B cell (primary cell): ENCODE results near the gene NME1. TPM values are rescaled to one million over a fixed set of nuclear protein-coding genes. Genes with fewer than 3 reads are reported as not detected.

Source experiments
- ATAC-seq: fragments of 200-7000 bp; cut with Tn5 transposase; one replicate; pipeline ENCODE4 v1.10.0; 2021; ENCODE audit warnings: low read depth, mild to moderate bottlenecking, moderate number of reproducible peaks, moderate library complexity
- CTCF ChIA-PET: fragments of 350-600 bp; sonication (Branson Sonifier 250); formaldehyde crosslinking; loops from one replicate; lab custom pipeline; 2021; ENCODE audit warnings: antibody characterized with exemption, inconsistent platforms; lab: Charles Lee
- POLR2A ChIA-PET: fragments of 350-600 bp; sonication (Branson Sonifier 250); formaldehyde crosslinking; loops from one replicate; lab custom pipeline; 2021; ENCODE audit warnings: antibody characterized with exemption; lab: Charles Lee
- DNase-seq: peaks from one replicate; pipeline ENCODE4 v3.0.0; 2013
- H2AFZ ChIP-seq: 2 replicates; pipeline ENCODE4 v1.6.1; 2012; ENCODE audit warnings: mild to moderate bottlenecking, low read depth, low read length; ENCODE audit not compliant: insufficient read depth, poor library complexity, severe bottlenecking
- H3K27ac ChIP-seq, 2 donors: 1 replicate in 1 of 2; 2 replicates in 1 of 2; pipeline ENCODE4 v1.5.1; 2012 to 2013; ENCODE audit warnings: low read length in 2 of 2, mild to moderate bottlenecking in 2 of 2, moderate library complexity in 1 of 2
- H3K27me3 ChIP-seq, 4 experiments: fragments of 200-600 bp in 1 of 4; sonication (generic) in 1 of 4; replicated peaks in 1 of 4; 1 replicate in 2 of 4; 2 replicates in 2 of 4; pipeline versions ENCODE4 v1.6.1 to v1.7.0; 2013 to 2016; ENCODE audit warnings: low read length in 3 of 4, mild to moderate bottlenecking in 2 of 4, mixed read lengths in 1 of 4, moderate library complexity in 1 of 4; ENCODE audit not compliant: insufficient read depth in 4 of 4, control insufficient read depth in 3 of 4; ENCODE audit errors: control extremely low read depth in 1 of 4
- H3K36me3 ChIP-seq, 2 experiments: replicated peaks in 1 of 2; 1 replicate in 1 of 2; 2 replicates in 1 of 2; pipeline versions ENCODE4 v1.6.1 to v1.7.1; 2013; ENCODE audit warnings: low read length in 1 of 2; ENCODE audit not compliant: insufficient read depth in 2 of 2, control insufficient read depth in 1 of 2; ENCODE audit errors: control extremely low read depth in 1 of 2, extremely low read depth in 1 of 2
- H3K4me1 ChIP-seq, 2 donors: fragments of 200-600 bp in 1 of 2; sonication (generic) in 1 of 2; 1 replicate in 1 of 2; 2 replicates in 1 of 2; pipeline versions ENCODE4 v1.5.1 to v1.6.1; 2013 to 2017; ENCODE audit warnings: low read length in 2 of 2; ENCODE audit not compliant: control insufficient read depth in 2 of 2, insufficient read depth in 2 of 2
- H3K4me2 ChIP-seq: replicated peaks from 2 replicates; pipeline ENCODE3; 2012; ENCODE audit warnings: mild to moderate bottlenecking, low read depth, low read length; ENCODE audit not compliant: poor library complexity, severe bottlenecking
- H3K4me3 ChIP-seq, 5 experiments: fragments of 200-600 bp in 1 of 5; sonication (generic) in 1 of 5; 1 replicate in 3 of 5; 2 replicates in 2 of 5; pipeline versions ENCODE4 v1.5.1 to v1.7.0; 2011 to 2016; ENCODE audit warnings: low read length in 4 of 5, mild to moderate bottlenecking in 4 of 5, low read depth in 2 of 5, control low read depth in 1 of 5, moderate library complexity in 1 of 5; ENCODE audit not compliant: insufficient read depth in 1 of 5; ENCODE audit errors: control extremely low read depth in 1 of 5, extremely low read depth in 1 of 5
- H3K79me2 ChIP-seq: fragments of 200-600 bp; sonication (generic); one replicate; pipeline ENCODE4 v1.6.0; 2016; ENCODE audit warnings: low read length; ENCODE audit not compliant: control insufficient read depth, insufficient read depth
- H3K9ac ChIP-seq: fragments of 200-600 bp; sonication (generic); 2 replicates; pipeline ENCODE4 v1.6.1; 2017; ENCODE audit warnings: mild to moderate bottlenecking, low read length, moderate library complexity
- H3K9me3 ChIP-seq, 3 donors: one replicate each; pipeline versions ENCODE4 v1.6.1 to v1.7.1; 2013; ENCODE audit warnings: low read length in 2 of 3; ENCODE audit not compliant: control insufficient read depth in 2 of 3, insufficient read depth in 1 of 3; ENCODE audit errors: control extremely low read depth in 1 of 3
- H4K20me1 ChIP-seq: 2 replicates; pipeline ENCODE4 v1.6.0; 2012; ENCODE audit warnings: mild to moderate bottlenecking, low read length; ENCODE audit not compliant: insufficient read depth, control insufficient read depth, poor library complexity, severe bottlenecking
- H3K27ac Mint-ChIP-seq: one replicate; pipeline ENCODE4 v1.8.0; 2021; ENCODE audit warnings: mixed read lengths
- H3K27me3 Mint-ChIP-seq: one replicate; pipeline ENCODE4 v1.8.0; 2021; ENCODE audit warnings: mixed read lengths
- H3K4me1 Mint-ChIP-seq: one replicate; pipeline ENCODE4 v1.8.0; 2021; ENCODE audit warnings: mixed read lengths
- H3K4me3 Mint-ChIP-seq: one replicate; pipeline ENCODE4 v1.8.0; 2021; ENCODE audit warnings: mixed read lengths
- H3K9me3 Mint-ChIP-seq: one replicate; pipeline ENCODE4 v1.8.0; 2022; ENCODE audit warnings: mixed read lengths; ENCODE audit not compliant: insufficient read depth
- EZH2 ChIP-seq: IDR thresholded peaks from 2 replicates; pipeline ENCODE4 v1.6.1; 2012; ENCODE audit warnings: borderline replicate concordance, low read depth, mild to moderate bottlenecking, moderate library complexity, low read length; ENCODE audit not compliant: insufficient read depth, poor library complexity, severe bottlenecking
- WGBS: methylation state at CpG from one replicate; pipeline ENCODE4 v1.1.5; 2013; ENCODE audit warnings: missing lambda C conversion rate; ENCODE audit not compliant: insufficient coverage; 5-methylcytosine and 5-hydroxymethylcytosine counted together
- intact Hi-C: fragments of 100-400 bp; cut with micrococcal nuclease; formaldehyde crosslinking; loops from one replicate; pipeline ENCODE4 v1.10.0; 2022
- polyA minus RNA-seq: library from RNA; depleted of rRNA, polyadenylated mRNA; stranded (reverse); fragments of >200 nt; gene quantifications from 2 replicates; pipeline ENCODE4 v1.2.3, GENCODE V29; 2012
- polyA plus RNA-seq: library from polyadenylated mRNA; depleted of rRNA; stranded (reverse); fragments of >200 nt; gene quantifications from 2 replicates; pipeline ENCODE4 v1.2.3, GENCODE V29; 2012
- total RNA-seq, 2 donors: library from RNA; stranded (reverse); fragments of 120-200 nt in 1 of 2; gene quantifications; 1 replicate in 1 of 2; 2 replicates in 1 of 2; pipeline versions ENCODE4 v1.2.3 to v1.2.4, GENCODE V29; 2013 to 2022
- TF ChIP-seq, protein P1 (sequence below): fragments of 200-600 bp; IDR thresholded peaks from one replicate; pipeline ENCODE4 v1.8.0; 2022; ENCODE audit warnings: antibody characterized with exemption, mild to moderate bottlenecking

The NME1 gene
- total RNA-seq: 19.0 and 20.5 TPM in 2 replicates
- total RNA-seq (2013): 26.8 TPM
- 19.1 and 27.5 TPM in 2 replicates for polyA plus RNA-seq
- polyA minus RNA-seq: 14.7 and 17.6 TPM in 2 replicates

DNA sequence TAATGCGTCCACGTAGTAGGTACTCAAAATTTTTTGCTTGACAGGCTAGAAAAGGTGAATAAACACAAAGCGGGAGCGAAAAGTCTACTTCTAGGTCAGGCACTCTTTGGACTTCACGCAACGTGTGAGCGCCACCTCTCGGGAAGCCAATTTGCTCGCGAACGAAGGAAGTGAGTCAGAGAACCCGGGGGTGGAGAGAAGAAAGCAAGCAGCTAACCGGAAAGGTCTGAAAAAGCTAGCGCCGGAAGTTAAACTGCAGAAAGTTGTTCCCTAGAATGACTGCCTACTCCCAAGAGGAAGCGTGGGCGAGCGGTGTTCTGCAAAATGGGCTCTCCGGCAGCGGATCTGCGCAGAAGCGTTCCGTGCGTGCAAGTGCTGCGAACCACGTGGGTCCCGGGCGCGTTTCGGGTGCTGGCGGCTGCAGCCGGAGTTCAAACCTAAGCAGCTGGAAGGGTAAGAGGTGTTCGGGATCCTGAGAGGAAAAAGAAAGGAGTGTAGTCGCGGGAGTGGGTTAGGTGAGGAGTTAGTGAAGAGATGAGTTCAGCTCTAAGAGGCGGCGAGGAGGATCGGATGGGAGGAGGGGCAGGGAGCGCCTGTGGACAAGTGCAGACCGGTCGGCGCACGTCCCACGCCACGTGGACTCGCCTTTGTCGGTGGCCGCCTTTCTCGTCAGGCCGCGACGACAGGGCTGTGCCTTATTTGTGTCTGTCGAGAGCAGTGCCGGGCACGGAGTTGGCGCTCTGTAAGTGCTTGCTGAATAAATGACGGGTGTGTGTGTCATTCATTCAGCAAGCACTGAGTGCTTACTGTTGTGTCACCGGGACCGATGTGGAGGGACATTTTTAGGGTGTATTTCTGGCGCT, at the start of gene NME1:
Gene NME1, plus strand, starts transcription at position 350 of the 863 bp plus-strand sequence. CDS start 2,096 bp downstream, outside the sequence.
- WGBS: under 1% methylated on average over 60 of the region's 60 CpGs
- no peaks in the 10 kb centered on the region for H3K27me3 Mint-ChIP-seq
- ChIA-PET POLR2A (interaction anchor here (1.0 to 1.8 kb wide), 5 partner anchors 12 to 287 kb away, joined by 4 to 20 read pairs (median 10); partner anchors contain the start of genes NME2, SPAG9 and TOB1), CTCF (interaction anchor here (0.5 to 4.0 kb wide), 29 partner anchors 11 to 756 kb away, joined by 3 to 97 read pairs (median 4); partner anchors contain the start of genes LRRC59, NME2, SPAG9 and TOB1)
- Histone ChIP-seq H2AFZ (peak within 1 kb of the TSS; percentile 90), H3K27me3 (no peaks in the 10 kb centered on the region), H3K9me3 (no peaks in the 10 kb centered on the region), H3K27ac (peak within 1 kb of the TSS; percentile 68 to 83), H3K9ac (peak within 1 kb of the TSS; percentile 79), H3K4me3 (peak within 1 kb of the TSS; percentile 55 to 86 (median 81)), H3K4me1 (peaks cover 16 to 23% of the 10 kb centered on the region in 2 donors), H4K20me1 (no peaks in the 10 kb centered on the region), H3K36me3 (peaks cover 3 to 5% of the 10 kb centered on the region in 2 experiments), H3K4me2 (peak within 1 kb of the TSS; percentile 85), H3K79me2 (peaks cover 41% of the 10 kb centered on the region)
- no peaks in the 10 kb centered on the region for H3K9me3 Mint-ChIP-seq
- TF ChIP-seq EZH2: no peak
- TF ChIP-seq, protein P1, sequence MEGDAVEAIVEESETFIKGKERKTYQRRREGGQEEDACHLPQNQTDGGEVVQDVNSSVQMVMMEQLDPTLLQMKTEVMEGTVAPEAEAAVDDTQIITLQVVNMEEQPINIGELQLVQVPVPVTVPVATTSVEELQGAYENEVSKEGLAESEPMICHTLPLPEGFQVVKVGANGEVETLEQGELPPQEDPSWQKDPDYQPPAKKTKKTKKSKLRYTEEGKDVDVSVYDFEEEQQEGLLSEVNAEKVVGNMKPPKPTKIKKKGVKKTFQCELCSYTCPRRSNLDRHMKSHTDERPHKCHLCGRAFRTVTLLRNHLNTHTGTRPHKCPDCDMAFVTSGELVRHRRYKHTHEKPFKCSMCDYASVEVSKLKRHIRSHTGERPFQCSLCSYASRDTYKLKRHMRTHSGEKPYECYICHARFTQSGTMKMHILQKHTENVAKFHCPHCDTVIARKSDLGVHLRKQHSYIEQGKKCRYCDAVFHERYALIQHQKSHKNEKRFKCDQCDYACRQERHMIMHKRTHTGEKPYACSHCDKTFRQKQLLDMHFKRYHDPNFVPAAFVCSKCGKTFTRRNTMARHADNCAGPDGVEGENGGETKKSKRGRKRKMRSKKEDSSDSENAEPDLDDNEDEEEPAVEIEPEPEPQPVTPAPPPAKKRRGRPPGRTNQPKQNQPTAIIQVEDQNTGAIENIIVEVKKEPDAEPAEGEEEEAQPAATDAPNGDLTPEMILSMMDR: peak; percentile 86
- intact Hi-C loops: loop anchor here (1.0 to 5.0 kb wide), 8 partner anchors 13 to 390 kb away; partner anchors contain the start of genes MBTD1, NME2, SPAG9 and TOB1
- DNase-seq (peak; percentile 98), ATAC-seq (peak; percentile 88)
- no peak within 1 kb of the TSS for H3K4me3 Mint-ChIP-seq
- peaks cover 7% of the 10 kb centered on the region for H3K4me1 Mint-ChIP-seq
- no peak within 1 kb of the TSS for H3K27ac Mint-ChIP-seq
